ENCODE results near the gene TMEM231.
"Not testable (repeated sequence)": the region's sequence is repeated elsewhere in the genome, so short reads cannot be mapped to it uniquely, and the experiment has no call there.

Gene TMEM231

DNA sequence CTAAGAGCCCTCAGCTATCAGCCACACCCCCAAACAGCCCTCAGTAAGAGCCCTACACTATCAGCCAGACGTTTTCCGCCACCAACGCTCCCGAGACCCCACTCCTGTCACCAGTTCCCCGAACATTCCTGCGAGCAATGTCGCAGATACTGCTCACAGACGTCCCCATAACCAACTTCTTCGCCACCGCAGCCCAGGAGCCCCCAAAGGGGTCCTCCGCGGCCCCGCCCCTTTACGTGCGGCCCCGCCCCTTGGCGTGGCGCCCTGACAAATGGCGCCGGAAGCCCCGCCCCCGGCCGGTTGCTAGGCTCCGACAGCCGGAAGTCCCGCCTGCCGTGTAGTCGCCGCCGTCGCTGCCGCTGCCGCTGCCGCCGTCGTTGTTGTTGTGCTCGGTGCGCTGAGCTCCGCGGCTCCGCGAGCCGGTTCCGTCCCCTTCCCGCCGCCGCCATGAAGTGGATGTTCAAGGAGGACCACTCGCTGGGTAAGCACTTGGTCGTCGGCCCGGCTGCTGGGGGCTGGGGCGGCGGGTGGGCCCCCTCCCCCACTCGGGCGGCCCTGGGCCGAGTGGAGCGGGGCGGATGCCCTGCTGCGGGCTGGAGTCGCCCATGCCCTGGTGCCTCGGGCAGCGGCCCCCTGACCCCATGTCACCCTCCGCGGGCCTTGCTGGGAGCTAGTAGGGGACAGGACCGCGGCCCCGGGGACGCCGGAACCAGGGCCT, 10.1 kb upstream of the TMEM231 start, which contains the start of gene GABARAPL2:
GABARAPL2 (plus strand) TSS at position 340 of the 718 bp plus-strand sequence; CDS start at position 448, 108 bp downstream.
- FAIRE-seq = no peak

DNA sequence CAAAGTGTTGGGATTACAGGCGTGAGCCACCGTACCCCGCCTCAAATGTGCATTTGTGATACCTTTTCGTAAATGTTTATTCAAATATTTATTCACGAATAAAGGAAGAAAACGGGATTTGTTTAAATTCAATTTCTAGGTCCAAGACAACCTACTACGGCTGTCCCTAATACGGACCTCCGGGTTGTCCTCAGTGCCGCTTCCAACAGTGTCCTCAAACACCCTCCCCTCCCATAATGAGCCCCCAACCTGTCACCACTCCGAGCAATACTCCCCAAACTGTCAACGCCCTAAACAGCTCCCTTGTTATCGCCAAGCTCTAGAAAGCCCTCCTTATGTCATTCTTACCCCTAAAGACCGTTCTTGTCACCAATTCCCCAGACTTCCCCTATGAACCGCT, 9.6 kb upstream of the TMEM231 start:
- no peak for FAIRE-seq

DNA sequence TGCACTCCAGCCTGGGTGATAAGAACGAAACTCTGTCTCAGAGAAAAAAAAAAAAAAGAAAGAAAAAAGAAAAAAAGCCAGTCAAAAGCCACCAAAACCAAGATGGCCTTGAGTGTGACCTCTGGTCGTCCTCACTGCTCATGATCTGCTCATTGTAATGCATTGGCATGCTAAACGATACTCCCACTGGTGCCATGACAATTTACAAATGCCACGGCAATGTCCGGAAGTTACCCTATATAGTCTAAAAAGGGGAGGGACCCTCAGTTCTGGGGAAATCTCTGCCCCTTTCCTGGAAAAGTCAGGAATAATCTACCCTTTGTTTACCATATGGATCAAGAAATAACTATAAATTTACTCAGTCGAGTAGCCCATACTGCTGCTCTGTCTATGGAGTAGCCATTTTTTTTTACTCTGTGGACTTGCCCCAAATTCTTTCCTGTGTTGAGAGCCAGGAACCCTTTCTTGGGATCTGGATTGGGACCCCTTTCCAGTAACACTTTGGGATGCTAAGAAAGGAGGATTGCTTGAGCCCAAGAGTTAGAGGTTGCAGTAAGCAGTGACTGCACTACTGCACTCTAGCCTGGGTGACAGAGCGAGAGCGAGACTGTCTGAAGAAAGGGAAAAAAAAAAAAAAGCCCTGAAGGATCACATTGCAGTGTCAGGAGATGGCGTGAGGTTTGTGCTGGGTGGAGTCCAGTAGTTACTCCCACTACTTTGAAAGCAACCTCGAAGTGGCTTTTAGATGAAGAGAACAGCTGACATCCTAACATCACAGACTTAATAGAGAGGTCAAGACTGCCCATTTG, 3.7 kb upstream of the TMEM231 start:
- no peak for FAIRE-seq

DNA sequence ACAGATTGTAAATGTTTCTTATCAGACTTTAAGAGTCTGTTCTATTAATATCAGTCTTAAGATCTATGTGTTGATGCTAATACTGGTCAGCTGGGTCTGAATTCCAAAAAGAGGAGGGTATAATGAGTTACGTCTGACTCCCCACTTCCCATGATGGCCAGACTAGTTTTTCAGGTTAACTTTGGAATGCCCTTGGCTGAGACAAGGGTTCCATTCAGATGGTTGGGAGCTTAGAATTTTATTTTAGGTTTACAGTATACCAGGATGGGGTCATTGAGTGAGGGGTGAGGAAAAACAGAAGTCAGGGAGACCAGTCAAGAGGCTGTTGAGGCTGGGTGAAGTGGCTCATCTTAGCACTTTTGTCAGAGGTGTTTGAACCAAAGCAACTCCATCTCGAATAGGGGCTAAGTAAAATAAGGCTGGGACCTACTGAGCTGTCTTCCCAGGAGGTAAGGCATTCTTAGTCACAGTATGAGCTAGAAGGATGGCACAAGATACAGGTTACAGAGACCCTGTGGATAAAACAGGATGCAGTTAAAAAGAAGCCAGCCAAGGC, 2.9 kb upstream of the TMEM231 start:
- no peak for FAIRE-seq

DNA sequence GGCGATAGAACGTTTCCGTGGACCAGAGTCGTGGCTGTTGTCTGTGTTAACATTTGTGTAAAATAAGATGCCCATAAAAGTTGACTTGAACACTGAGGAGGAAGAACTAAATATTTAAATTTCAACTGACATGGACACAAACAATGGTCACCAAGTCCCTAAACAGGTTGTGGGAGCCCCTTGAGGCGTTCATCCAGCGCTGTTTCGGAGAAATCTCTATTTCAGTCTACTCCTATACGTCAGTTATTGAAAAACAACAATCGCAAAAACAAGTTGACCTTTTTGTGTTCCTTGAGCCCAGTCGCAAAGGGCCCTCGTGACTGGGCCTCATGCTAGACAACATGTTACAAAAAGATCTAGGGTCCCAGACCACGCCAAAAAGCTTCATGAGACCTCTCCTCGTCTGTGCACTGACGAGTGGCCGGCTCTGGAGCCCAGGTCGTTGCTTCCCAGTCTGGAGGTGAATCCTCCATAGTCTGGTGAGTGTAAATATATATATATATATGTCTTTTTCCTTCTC, 439 bp upstream of the TMEM231 start:
- no peak for FAIRE-seq

DNA sequence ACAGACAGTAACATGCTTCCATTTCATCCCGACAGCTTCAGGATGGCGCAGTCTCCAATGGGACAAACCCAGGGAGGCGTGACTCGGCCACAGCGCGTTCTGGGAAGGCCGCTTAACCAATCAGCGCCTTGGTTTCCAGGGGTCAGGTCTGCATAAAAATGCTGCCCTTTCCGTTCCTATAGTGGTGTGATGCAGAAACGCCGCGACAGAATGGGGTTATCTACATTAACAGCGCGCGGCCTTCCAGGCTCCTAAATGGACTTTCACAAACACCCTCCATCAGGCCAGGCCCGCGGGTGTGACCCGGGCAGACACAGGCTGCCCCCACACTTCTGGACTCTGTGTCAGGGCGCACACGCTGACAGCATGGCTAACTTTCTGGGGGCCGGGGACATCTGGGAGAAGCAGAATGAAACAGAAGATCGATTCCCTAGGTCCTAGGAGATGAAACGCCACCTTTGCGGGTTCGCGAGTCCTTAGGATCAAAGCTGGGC, 792 bp downstream of the TMEM231 start:
- peak; percentile 97 for FAIRE-seq

DNA sequence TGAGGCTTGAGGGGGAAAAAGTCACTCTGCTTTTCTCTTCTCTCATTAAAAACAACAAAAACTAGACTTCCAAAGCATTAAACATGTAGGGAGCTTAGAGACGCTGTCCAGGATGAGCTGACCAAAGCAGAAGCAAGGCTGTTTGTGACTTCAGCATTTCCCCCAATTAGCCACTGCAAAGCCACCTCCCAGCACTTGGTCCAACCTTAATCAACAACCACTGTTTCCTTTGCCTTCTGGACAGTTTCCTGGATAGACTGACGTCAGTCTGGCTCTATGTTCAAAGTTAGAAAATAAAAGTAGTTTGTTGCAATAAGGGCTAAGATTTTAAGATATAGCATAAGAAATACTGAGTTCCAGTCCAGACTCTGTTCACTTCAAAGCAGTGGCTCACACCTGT, 3.1 kb downstream of the TMEM231 start:
- FAIRE-seq = no peak

DNA sequence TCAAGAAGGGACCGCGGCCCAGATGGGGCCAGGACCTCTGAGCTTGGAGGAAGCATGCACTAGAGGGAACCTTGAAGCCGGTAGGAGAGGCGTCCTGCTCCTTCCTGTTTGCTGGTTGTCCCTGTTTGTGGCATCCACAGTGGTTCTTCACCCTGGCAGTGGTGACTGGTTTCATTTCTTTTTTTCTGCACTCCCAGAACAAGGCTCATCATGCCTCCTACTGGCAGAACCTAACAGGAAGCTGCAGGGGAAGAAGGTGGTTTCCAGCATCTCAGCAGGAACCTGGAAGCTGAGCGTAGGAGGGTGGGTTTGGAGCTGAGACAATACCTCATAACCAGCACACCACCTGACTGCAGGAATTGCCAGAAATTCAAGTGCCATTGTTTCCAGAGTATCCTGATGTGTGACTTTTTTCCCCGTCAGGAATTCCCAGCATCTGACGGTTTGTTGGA, 5.8 kb downstream of the TMEM231 start:
- no peak for FAIRE-seq

DNA sequence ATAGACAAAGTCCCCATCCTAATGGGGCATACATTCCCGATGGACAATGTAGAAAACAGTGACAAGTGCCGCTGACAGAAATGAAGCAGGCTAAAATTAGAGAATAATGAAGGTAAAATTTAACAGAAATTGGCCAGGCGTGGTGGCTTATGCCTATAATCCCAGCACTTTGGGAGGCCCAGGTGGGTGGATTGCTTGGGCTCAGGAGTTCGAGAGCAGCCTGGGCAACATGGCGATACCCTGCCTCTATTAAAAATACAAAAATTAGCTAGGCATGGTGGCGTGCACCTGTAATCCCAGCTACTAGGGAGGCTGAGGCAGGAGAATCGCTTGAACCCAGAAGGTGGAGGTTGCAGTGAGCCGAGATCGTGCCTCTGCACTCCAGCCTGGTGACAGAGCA, 7.6 kb downstream of the TMEM231 start:
- not testable (repeated sequence) for FAIRE-seq

DNA sequence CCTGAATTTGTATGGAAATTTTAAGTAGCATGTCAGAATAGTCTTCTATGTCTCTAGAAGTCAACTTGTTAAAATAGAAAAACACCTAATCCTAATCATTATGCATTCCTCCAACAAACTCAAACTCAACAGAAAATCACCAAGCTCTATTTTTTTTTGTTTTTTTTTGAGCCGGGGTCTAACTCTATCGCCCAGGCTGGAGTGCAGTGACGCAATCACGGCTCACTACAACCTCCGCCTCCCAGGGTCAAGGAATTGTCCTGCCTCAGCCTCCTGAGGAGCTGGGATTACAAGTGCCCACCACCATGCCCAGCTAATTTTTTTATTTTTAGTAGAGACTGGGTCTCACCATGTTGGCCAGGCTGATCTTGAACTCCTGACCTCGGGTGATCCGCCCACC, 9.8 kb downstream of the TMEM231 start:
- no peak for FAIRE-seq

DNA sequence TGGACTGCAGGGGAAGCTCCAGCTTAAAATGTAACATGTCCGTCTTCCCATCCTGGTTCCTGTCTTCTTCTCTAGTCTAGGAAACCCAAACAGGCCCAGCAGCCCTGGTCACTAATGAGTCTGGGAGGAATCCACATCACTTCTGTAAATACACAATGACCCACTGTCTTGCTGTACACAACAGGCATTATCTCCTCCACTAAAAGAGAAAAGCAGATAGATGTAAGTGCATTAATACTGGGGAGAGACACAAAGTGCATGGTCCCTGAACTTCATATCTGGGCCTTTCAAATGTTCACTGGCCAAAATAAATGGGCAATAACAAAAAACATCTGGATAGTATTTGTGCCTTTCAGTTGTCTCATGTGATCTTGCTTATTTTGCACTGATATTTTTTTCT, 10.2 kb downstream of the TMEM231 start:
- not testable (repeated sequence) for FAIRE-seq

DNA sequence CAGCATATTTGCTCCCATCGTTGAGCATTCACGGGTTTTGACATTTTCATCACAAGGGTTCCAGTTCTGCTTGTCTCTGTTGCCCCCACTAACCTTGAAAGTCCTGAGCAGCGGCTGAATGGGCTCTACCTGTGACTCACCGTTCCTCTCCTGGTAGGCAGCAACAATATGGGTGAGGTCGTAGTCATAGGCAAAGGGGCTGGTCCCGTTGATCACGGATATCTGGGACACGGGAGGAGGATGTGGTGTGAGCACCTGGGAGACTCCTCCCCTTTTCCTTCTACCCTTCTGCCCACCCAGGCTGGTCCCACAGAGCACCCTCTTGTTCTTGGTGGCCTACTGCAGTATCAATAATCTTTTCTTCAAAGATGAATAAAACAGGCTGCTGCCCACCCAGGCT, 13.6 kb downstream of the TMEM231 start:
- FAIRE-seq = not testable (repeated sequence)

DNA sequence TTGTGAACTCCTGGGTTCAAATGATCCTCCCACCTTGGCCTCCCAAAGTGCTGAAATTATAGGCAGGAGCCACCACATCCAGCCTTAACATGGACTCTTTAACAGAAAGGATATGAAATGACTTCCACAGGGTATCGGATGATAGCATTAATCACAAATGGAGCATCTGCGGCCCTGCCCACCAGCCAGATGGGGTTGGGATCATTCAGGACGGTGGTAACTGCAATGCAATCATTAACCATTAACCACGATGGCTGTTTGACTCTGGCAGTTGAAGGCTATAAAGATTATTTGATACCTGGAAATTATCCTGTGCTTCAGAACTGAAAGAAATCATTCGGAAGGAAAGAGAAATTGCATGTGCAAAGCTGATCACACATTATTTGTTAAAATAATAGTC, 14.8 kb downstream of the TMEM231 start:
- no peak for FAIRE-seq

DNA sequence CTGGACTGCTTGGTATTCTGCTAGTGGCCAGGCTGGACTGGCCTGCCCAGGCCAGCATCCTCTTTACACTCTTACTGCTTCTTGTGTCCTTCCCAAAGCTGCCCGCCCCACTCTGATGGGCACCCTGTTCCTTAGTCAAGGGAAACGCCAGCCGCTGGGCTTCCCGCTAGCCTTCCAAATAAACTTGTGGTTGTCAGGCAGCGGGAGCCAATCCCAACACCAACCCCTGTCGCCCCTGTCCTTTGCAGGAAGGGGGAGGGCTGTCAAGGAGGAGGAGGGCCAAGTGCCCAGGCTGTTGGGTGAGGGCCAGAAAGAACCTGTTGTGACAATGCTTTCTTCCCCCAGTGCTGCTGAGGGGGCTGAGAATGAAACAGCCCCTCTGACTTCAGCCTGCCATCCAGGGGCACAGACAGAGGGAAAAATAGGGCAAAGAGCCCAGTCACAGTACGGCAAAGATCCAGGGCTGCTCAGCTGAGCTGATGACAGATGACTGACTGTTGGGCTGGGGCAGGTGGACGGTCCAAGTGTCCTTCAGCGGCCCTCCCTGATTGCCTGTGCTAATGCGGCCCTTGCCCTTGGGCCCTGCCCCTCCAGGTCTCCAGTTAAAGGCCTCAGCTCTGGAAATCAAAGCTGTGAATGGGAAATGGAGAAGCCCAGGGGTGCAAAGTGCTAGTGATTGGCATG, 17.0 kb downstream of the TMEM231 start:
- FAIRE-seq = not testable (repeated sequence)

DNA sequence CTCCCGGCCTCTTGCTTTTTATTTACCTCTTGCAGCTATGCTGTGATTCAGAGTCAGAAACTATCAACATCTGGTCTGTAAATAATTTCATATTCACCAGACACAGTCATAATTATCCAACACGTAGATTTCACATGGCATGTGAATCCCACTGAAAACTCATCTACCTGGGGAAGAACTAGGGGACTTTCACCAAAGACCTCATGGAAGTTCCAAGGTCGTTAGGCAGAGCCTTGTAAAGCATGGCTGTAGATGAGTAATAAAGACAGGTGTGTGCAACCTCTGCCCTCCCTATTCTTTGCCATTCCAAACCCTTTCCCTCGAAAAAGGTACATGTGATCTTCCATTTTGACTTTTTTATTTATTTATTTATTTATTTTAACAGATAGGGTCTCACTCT, 18.3 kb downstream of the TMEM231 start:
- no peak for FAIRE-seq

DNA sequence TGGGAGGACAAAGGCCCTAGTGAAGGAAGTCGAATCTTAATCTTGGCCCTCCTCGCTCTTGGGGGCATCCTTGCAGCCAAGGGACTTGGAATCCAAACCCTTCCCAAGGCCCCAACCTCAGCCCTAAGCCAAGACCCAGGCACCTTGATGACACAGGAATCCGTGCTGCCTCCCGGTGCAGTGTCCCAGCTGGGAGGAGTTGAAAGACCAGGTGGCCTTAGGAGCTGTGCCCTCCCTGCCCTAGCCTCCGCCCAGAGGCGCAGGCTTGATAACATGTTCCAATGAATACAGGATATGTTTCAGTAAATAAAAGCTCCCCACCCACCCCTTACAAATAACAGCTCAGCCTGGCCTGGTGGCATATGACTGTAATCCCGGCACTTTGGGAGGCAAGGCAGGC, 20.2 kb downstream of the TMEM231 start, which contains the start of gene CHST5:
CHST5 (minus strand) TSS at position 208 of the 400 bp plus-strand sequence. CDS start 5,724 bp downstream, outside the sequence.
- no peak for FAIRE-seq

DNA sequence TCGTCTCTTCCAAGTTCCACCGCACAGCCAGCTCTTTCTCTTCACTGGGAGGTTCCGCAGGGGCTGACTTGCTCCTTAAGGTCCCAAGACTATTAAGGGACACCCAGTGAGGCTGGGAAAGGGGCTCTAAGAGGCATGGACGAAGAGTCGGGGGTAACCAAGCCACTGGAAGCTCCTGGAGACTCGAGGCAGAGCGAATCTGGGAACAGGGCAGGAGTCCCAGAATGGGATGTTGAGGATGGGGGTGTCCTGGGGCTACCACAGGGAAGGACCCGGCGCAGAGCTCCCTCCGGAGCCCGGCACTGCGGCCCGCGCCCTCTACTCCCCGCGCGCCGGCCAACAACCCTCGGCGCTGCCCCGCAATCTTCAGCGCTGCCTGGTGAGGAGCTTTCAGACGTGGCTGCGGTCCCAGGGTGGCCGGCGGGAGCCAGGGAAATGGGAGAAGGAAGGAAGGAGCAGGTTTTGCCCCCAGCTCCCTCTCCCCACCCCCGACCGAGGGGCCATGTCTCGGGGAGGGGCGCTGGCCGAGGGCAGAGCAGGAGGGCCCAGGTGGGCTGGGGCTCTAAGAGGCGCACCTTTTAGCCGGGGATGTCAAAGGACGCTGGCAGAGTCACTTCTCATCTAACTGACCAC, 20.7 kb downstream of the TMEM231 start:
- no peak for FAIRE-seq

DNA sequence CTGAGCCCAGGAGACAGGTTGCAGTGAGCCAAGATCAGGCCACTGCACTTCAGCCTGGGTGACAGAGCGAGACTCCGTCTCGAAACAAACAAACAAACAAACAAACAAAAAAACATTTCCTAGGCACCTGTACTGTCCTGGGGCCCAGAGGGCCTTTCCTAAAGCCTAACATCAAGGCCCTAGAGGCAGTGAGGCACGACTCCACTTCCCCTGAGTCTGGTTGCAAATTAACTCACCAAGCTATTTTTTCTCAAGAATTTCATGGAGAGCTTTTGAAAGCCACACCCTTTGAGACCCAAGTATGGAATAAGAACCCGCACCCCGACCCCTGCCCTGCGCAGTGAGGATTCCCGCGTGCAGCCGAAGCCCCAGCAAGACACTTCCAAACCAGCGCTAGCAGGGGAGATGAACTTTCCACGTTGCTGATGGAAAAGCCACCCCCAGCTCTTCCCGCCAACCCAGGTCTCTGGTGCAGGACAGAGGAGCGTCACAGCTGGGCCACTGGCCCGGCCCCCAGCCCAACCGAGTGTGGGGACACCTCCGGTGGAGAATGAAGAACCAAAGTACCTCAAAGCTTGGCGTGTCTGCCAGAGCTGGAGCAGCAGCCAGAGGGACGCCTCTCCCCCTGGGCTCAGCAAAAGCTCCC, 21.4 kb downstream of the TMEM231 start:
- FAIRE-seq = no peak

DNA sequence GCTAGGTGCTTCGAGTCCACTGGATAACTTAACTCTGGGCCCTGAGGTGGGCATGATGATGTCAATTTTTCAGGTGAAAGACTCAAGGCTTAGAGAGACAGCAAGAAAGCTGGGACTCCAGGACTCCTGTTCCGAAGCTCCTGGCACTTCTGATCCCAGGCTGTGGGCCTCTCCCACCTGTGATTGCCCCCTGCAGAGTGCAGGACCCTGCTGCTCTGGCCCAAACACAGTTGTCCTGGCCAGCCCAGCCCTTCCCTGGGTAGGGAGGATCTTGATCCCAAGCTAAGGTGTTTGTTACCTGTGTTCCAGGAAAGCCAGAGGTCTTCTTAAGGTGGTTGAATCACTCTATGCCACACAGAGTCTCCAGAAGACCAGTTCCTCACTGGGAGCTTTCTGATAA, 23.3 kb downstream of the TMEM231 start:
- FAIRE-seq = no peak

DNA sequence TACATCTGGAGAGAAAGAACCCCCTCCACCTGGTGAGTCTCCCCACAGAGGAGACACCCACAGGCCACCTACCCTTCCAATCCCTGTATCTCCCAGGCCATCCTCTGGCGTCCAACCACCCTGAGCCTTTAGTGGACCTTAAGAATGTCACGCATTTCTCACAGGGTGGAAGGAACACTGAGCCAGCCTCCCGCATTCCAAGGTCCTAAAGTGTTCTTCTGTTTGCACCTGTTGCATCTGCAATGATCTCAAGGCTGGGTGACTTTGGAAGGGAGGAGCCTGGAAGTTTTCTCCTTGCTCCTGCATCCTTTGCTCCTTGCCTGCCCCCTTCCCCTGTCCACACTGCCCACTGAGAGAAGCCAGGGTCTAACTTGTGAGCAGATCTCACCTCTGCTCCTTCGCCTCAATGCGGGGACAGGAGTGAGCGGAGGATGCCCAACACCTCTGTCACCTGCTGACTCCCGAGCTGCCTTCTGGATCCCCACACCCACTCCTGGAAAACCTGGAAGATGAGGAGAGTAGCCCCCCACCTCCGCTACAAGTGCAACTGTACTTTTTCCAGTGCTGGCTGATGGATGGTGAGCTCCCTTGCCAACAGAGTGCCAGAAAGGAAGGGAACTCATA, 23.8 kb downstream of the TMEM231 start:
- no peak for FAIRE-seq

DNA sequence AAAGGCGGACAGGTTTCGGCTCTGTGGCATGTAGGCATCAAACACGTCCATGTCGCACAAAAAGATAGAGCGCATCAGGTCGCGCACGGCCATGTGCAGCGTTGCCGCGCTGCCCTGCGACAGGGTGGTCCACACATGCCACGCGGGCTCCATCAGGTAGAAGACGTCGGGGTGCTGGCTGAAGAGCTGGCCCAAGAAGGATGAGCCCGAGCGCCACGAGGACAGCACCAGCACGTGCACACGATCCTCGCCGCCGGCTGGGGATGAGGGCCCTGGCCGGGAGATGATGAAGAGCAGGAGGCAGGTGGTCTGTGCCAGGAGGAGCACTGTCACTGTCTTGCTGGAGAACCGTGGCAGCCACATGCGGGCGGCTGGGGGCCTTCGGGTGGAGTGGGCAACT, 26.1 kb downstream of the TMEM231 start:
- FAIRE-seq = no peak

Measured in A204.1 (cell line).